B cell (primary cell): Measurements from ENCODE around the gene LRRD1. TPM values are rescaled to one million over a fixed set of nuclear protein-coding genes. Genes with fewer than 3 reads are reported as not detected.

ENCODE experiments used
- ATAC-seq: fragments of 200-7000 bp; cut with Tn5 transposase; one replicate; pipeline ENCODE4 v1.10.0; 2021; ENCODE audit warnings: low read depth, mild to moderate bottlenecking, moderate number of reproducible peaks, moderate library complexity
- CTCF ChIA-PET: fragments of 350-600 bp; sonication (Branson Sonifier 250); formaldehyde crosslinking; loops from one replicate; lab custom pipeline; 2021; ENCODE audit warnings: antibody characterized with exemption, inconsistent platforms; lab: Charles Lee
- POLR2A ChIA-PET: fragments of 350-600 bp; sonication (Branson Sonifier 250); formaldehyde crosslinking; loops from one replicate; lab custom pipeline; 2021; ENCODE audit warnings: antibody characterized with exemption; lab: Charles Lee
- DNase-seq: peaks from one replicate; pipeline ENCODE4 v3.0.0; 2013
- H2AFZ ChIP-seq: 2 replicates; pipeline ENCODE4 v1.6.1; 2012; ENCODE audit warnings: mild to moderate bottlenecking, low read depth, low read length; ENCODE audit not compliant: insufficient read depth, poor library complexity, severe bottlenecking
- H3K27ac ChIP-seq, 2 donors: 1 replicate in 1 of 2; 2 replicates in 1 of 2; pipeline ENCODE4 v1.5.1; 2012 to 2013; ENCODE audit warnings: low read length in 2 of 2, mild to moderate bottlenecking in 2 of 2, moderate library complexity in 1 of 2
- H3K27me3 ChIP-seq, 4 experiments: fragments of 200-600 bp in 1 of 4; sonication (generic) in 1 of 4; replicated peaks in 1 of 4; 1 replicate in 2 of 4; 2 replicates in 2 of 4; pipeline versions ENCODE4 v1.6.1 to v1.7.0; 2013 to 2016; ENCODE audit warnings: low read length in 3 of 4, mild to moderate bottlenecking in 2 of 4, mixed read lengths in 1 of 4, moderate library complexity in 1 of 4; ENCODE audit not compliant: insufficient read depth in 4 of 4, control insufficient read depth in 3 of 4; ENCODE audit errors: control extremely low read depth in 1 of 4
- H3K36me3 ChIP-seq, 2 experiments: replicated peaks in 1 of 2; 1 replicate in 1 of 2; 2 replicates in 1 of 2; pipeline versions ENCODE4 v1.6.1 to v1.7.1; 2013; ENCODE audit warnings: low read length in 1 of 2; ENCODE audit not compliant: insufficient read depth in 2 of 2, control insufficient read depth in 1 of 2; ENCODE audit errors: control extremely low read depth in 1 of 2, extremely low read depth in 1 of 2
- H3K4me1 ChIP-seq, 2 donors: fragments of 200-600 bp in 1 of 2; sonication (generic) in 1 of 2; 1 replicate in 1 of 2; 2 replicates in 1 of 2; pipeline versions ENCODE4 v1.5.1 to v1.6.1; 2013 to 2017; ENCODE audit warnings: low read length in 2 of 2; ENCODE audit not compliant: control insufficient read depth in 2 of 2, insufficient read depth in 2 of 2
- H3K4me2 ChIP-seq: replicated peaks from 2 replicates; pipeline ENCODE3; 2012; ENCODE audit warnings: mild to moderate bottlenecking, low read depth, low read length; ENCODE audit not compliant: poor library complexity, severe bottlenecking
- H3K4me3 ChIP-seq, 5 experiments: fragments of 200-600 bp in 1 of 5; sonication (generic) in 1 of 5; 1 replicate in 3 of 5; 2 replicates in 2 of 5; pipeline versions ENCODE4 v1.5.1 to v1.7.0; 2011 to 2016; ENCODE audit warnings: low read length in 4 of 5, mild to moderate bottlenecking in 4 of 5, low read depth in 2 of 5, control low read depth in 1 of 5, moderate library complexity in 1 of 5; ENCODE audit not compliant: insufficient read depth in 1 of 5; ENCODE audit errors: control extremely low read depth in 1 of 5, extremely low read depth in 1 of 5
- H3K79me2 ChIP-seq: fragments of 200-600 bp; sonication (generic); one replicate; pipeline ENCODE4 v1.6.0; 2016; ENCODE audit warnings: low read length; ENCODE audit not compliant: control insufficient read depth, insufficient read depth
- H3K9ac ChIP-seq: fragments of 200-600 bp; sonication (generic); 2 replicates; pipeline ENCODE4 v1.6.1; 2017; ENCODE audit warnings: mild to moderate bottlenecking, low read length, moderate library complexity
- H3K9me3 ChIP-seq, 3 donors: one replicate each; pipeline versions ENCODE4 v1.6.1 to v1.7.1; 2013; ENCODE audit warnings: low read length in 2 of 3; ENCODE audit not compliant: control insufficient read depth in 2 of 3, insufficient read depth in 1 of 3; ENCODE audit errors: control extremely low read depth in 1 of 3
- H4K20me1 ChIP-seq: 2 replicates; pipeline ENCODE4 v1.6.0; 2012; ENCODE audit warnings: mild to moderate bottlenecking, low read length; ENCODE audit not compliant: insufficient read depth, control insufficient read depth, poor library complexity, severe bottlenecking
- H3K27ac Mint-ChIP-seq: one replicate; pipeline ENCODE4 v1.8.0; 2021; ENCODE audit warnings: mixed read lengths
- H3K27me3 Mint-ChIP-seq: one replicate; pipeline ENCODE4 v1.8.0; 2021; ENCODE audit warnings: mixed read lengths
- H3K4me1 Mint-ChIP-seq: one replicate; pipeline ENCODE4 v1.8.0; 2021; ENCODE audit warnings: mixed read lengths
- H3K4me3 Mint-ChIP-seq: one replicate; pipeline ENCODE4 v1.8.0; 2021; ENCODE audit warnings: mixed read lengths
- H3K9me3 Mint-ChIP-seq: one replicate; pipeline ENCODE4 v1.8.0; 2022; ENCODE audit warnings: mixed read lengths; ENCODE audit not compliant: insufficient read depth
- CTCF ChIP-seq: fragments of 200-600 bp; IDR thresholded peaks from one replicate; pipeline ENCODE4 v1.8.0; 2022; ENCODE audit warnings: antibody characterized with exemption, mild to moderate bottlenecking
- EZH2 ChIP-seq: IDR thresholded peaks from 2 replicates; pipeline ENCODE4 v1.6.1; 2012; ENCODE audit warnings: borderline replicate concordance, low read depth, mild to moderate bottlenecking, moderate library complexity, low read length; ENCODE audit not compliant: insufficient read depth, poor library complexity, severe bottlenecking
- WGBS: methylation state at CpG from one replicate; pipeline ENCODE4 v1.1.5; 2013; ENCODE audit warnings: missing lambda C conversion rate; ENCODE audit not compliant: insufficient coverage; 5-methylcytosine and 5-hydroxymethylcytosine counted together
- intact Hi-C: fragments of 100-400 bp; cut with micrococcal nuclease; formaldehyde crosslinking; loops from one replicate; pipeline ENCODE4 v1.10.0; 2022
- polyA plus RNA-seq: library from polyadenylated mRNA; depleted of rRNA; stranded (reverse); fragments of >200 nt; gene quantifications from 2 replicates; pipeline ENCODE4 v1.2.3, GENCODE V29; 2012
- total RNA-seq, 2 donors: library from RNA; stranded (reverse); fragments of 120-200 nt in 1 of 2; gene quantifications; 1 replicate in 1 of 2; 2 replicates in 1 of 2; pipeline versions ENCODE4 v1.2.3 to v1.2.4, GENCODE V29; 2013 to 2022

Gene LRRD1
- total and polyA plus RNA-seq, 2 donors (not counting 1 experiment from before 2014, with no cell fraction given): 0.03 to 0.17 TPM

GRCh38 chr7:92206672-92207071 lies 27.7 kb upstream of the LRRD1 start:
- no peak overlapping the region for H3K4me3 Mint-ChIP-seq
- Histone ChIP-seq H3K79me2 (peaks cover 5% of the 10 kb centered on the region), H3K27ac (no peak overlapping the region), H3K4me2 (no peak overlapping the region), H3K9me3 (peaks cover 0 to 15% (median 11%) of the 10 kb centered on the region in 3 donors), H3K27me3 (no peaks in the 10 kb centered on the region), H2AFZ (no peak overlapping the region), H3K9ac (no peak overlapping the region), H3K4me3 (no peak overlapping the region), H4K20me1 (no peaks in the 10 kb centered on the region), H3K4me1 (no peaks in the 10 kb centered on the region), H3K36me3 (peaks cover 7 to 75% of the 10 kb centered on the region in 2 experiments)
- peaks cover 12% of the 10 kb centered on the region for H3K9me3 Mint-ChIP-seq
- intact Hi-C loops: no loop called here
- H3K27ac Mint-ChIP-seq: no peak overlapping the region
- no peaks in the 10 kb centered on the region for H3K4me1 Mint-ChIP-seq
- no peaks in the 10 kb centered on the region for H3K27me3 Mint-ChIP-seq
- no peak for ATAC-seq
- CTCF ChIA-PET: no interaction called here
- WGBS: no CpG with 5 or more reads among the region's 1 CpG
- DNase-seq: no peak
- TF ChIP-seq EZH2: no peak
- no peak for TF ChIP-seq CTCF
- POLR2A ChIA-PET: no interaction called here

- no peak overlapping the region for H3K27ac ChIP-seq
- WGBS: 98% methylated on average over 3 of the region's 3 CpGs
- H3K79me2 ChIP-seq: peaks cover 5% of the 10 kb centered on the region
- Mint-ChIP-seq H3K27ac (no peak overlapping the region), H3K9me3 (peaks cover 8% of the 10 kb centered on the region), H3K4me1 (no peaks in the 10 kb centered on the region), H3K27me3 (no peaks in the 10 kb centered on the region), H3K4me3 (no peak overlapping the region)
- H2AFZ ChIP-seq: no peak overlapping the region
- no peaks in the 10 kb centered on the region for H4K20me1 ChIP-seq
- ATAC-seq: no peak
- ChIA-PET CTCF (no interaction called here), POLR2A (no interaction called here)
- TF ChIP-seq CTCF (no peak), EZH2 (no peak)
- intact Hi-C loops: no loop called here
- no peaks in the 10 kb centered on the region for H3K4me1 ChIP-seq
- no peak for DNase-seq
- H3K36me3 ChIP-seq: peaks cover 7 to 74% of the 10 kb centered on the region in 2 experiments
- no peak overlapping the region for H3K9ac ChIP-seq
- H3K27me3 ChIP-seq: no peaks in the 10 kb centered on the region
- H3K4me3 ChIP-seq: no peak overlapping the region
- H3K9me3 ChIP-seq: peaks cover 0 to 15% (median 11%) of the 10 kb centered on the region in 3 donors
- H3K4me2 ChIP-seq: no peak overlapping the region
Observed at GRCh38 chr7:92205987-92206386, 27.0 kb upstream of the LRRD1 start.
